GM18508 (cell line): ENCODE results near the gene RXRG.

Source experiments
- ATAC-seq: cut with Tn5 transposase; IDR thresholded peaks from one replicate; pipeline ENCODE4 v1.9.1; 2021; ENCODE audit warnings: moderate number of reproducible peaks; ENCODE audit not compliant: insufficient read depth, unreplicated experiment

RXRG gene

DNA sequence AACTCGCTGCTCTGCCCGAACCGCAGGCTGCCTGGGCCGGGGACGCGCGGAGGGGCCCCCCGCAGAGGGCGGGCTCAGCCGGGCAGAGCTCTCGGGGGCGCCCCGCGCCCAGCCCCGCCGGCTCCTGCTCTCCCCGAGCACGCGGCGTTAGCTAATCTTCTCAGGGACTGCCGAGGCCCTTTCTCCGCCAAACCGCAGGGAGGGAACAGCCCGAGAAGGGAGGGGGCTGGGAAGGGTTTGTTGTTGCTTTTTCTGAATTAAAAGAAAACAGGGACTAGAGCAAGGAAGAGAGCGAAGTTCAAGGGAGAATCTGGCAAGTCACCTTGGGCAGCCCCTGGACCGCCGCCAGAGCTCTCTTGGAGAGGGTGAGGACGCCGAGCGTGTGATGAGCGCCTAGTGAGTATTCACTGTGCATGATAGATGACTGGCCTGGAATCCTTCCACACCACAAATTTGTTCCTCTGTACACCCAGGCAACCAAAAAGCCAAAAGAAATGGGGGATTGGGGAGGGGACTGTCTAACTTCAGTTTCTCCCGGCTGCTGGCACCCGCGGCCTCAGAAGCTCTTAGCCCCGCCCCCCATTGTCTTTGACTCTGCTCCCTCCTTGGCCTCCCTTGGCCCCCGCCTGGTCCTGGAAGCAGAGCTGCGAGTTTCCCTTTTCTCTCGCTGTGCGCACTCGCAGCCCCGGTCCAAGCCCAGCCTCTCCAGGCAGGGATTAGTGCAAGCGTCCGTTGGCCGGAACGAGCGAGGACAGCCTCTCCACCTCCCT lies 68.7 kb downstream of the RXRG start:
- no peak for ATAC-seq

DNA sequence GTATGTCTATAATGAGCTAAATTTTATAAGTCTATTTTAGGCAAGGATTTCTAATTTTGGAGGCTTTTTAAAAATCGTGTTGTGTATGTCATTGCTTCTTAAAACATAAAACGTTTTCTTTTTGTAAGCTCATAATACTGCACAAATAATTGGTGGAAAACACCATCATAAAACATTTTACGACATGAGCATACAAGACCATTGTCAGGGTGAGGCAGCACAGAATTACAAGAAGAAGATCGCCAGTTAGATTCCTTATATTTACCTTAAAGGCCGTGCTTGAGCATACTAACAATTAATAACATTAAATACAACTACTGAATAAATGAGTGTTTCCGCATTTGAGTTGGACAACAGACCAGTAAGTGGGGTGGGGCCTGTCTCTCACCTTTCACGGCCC lies 69.3 kb downstream of the RXRG start:
- ATAC-seq = no peak

DNA sequence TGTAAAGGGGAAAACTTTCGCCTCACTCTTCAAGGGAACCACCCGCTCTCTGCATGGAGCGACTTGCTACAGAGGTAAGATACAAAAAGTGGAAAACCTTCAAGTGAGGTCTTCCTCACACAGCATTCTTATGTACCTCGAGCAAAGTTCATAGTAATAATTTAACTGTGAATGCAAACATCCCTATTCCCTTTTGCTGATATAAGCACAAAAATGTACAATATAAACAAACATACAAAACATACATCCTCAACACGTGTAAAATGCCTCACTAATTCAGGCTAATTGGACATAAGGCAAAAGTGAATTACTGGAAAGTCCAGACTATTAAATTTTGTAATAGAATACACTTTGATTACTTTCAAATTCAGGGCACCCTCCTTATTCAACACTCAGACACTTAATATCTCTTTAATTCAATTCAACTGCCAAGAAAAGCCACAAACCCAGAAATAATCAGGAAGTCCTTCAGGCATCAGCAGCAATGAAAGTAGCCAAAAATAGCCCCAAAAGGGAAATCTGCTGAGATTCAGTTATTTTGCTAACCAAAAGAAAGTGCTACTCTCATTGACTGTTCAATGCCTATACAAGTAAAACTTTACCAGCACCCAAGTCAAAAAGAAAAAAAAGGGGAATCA lies 73.2 kb downstream of the RXRG start:
- ATAC-seq = no peak

DNA sequence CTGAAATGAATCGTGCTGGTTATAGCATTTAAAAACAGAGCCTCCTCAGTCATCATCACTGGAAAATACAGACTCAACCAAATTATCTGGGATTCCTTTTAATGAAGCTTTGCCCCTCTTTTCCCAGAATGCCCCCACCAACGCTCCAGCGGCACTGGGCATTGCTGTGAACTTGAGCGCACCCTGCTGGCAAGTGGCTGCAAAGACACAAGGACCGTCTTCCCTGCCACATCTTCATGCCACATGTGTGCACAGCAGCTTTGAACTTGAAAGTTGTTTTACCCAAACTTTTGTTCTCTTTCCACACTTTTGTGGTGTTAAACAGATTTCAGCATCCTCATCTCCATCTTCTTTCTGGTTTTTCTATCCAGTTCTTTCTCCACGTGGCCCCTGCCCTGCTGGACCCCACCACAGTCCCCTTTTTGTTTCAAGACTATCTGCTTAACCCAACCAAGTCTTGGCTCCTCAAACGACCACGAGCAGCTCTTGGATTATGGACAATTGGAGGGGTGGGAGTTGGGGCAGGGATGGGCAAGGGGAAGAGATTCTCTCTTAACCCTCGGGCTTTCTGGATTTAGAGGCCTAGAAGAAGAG lies 75.6 kb downstream of the RXRG start:
- ATAC-seq = no peak

DNA sequence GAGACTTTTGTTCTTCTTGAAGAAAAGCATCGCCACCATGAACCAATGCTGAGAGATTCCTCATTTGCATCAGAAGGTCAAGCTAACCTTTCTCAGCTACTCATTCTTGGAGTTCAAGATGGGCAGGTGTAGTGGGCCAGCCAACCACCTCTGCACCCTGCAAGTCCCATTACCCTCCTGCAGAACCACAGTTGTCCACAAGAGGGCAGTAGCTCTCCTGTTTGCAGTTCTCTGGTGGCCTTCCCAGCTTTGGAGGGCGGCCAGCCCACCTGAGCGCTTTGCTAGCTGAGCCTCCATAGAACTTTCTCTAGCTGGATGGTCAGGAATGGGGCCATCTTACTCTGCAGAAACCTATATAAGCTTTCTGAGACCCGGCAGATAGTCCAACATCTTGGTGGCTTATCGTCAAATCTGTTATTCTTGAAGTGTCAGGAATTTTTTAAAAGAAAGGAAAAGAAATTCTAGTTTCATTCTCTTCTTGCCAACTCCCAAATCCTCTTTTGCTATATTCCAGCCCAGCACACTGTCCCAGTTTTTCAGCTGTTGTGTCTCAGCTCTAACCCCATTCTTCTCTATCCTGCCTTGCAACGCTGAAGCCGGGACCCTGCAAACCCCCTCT lies 77.4 kb downstream of the RXRG start:
- ATAC-seq = no peak

DNA sequence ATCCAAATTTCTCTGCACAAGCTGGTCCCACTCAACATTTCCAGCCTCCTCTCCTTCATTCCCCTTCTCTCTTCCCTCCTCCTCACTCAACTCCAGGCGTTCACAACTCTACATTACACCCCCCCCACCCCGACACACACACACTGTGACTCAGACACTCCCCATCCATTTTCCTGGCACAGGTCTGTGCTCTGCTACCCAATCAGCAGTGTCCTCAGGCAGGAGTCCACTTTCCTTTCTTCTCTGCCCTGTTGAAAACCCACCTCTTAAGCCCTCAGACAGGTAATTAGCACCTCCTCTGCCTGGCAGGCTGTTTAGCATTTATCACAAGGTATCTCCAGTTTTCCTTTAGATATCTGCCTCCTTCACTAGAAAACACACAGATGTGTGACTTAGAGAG lies 79.6 kb downstream of the RXRG start:
- no peak for ATAC-seq

DNA sequence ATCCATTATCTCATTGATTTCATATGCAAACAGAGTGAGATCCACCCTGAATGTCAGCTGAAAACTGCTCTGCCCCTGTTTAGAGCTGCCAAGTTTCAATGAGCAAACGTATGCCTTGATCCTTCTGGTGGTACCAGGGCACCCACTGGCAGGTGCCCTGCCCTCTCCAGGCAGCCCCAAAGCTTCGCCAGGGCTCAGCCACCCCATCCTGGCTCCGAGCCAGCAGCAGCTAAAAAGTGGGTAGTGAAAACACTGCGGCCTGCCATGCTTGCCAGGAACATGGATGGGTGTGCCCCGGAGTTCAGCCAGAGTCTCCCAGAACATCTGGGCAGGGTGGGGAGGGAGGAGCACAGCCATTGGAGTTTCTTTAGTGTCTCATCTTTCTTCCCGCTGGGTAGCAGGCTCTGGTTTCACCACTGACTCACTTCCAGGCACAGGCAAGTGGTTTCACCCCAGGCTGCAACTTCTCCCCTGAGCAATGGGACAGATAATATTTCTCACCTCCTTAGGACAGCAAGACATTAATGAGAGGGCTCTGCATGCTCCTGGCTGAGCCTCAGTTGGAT lies 80.3 kb downstream of the RXRG start:
- ATAC-seq = no peak

DNA sequence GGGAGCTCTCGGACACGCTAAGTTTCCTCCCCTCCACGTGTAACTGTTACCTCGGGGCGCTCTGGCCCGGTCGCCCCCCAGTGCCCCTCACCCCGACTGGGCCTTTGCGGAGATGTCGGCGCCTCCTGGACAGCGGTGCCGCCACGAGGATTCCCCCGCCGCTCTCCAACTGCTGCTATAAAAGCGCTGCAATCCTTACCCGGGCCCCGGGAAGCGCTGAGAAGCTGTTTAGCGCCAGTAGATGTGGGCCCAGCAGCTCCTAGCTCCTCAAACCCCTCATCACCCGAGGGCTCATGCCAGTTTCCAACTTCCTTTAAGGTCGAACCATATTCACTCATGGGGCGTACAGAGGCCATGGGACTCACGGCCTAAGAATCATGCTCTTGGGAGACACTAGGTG lies 88.0 kb downstream of the RXRG start:
- no peak for ATAC-seq

DNA sequence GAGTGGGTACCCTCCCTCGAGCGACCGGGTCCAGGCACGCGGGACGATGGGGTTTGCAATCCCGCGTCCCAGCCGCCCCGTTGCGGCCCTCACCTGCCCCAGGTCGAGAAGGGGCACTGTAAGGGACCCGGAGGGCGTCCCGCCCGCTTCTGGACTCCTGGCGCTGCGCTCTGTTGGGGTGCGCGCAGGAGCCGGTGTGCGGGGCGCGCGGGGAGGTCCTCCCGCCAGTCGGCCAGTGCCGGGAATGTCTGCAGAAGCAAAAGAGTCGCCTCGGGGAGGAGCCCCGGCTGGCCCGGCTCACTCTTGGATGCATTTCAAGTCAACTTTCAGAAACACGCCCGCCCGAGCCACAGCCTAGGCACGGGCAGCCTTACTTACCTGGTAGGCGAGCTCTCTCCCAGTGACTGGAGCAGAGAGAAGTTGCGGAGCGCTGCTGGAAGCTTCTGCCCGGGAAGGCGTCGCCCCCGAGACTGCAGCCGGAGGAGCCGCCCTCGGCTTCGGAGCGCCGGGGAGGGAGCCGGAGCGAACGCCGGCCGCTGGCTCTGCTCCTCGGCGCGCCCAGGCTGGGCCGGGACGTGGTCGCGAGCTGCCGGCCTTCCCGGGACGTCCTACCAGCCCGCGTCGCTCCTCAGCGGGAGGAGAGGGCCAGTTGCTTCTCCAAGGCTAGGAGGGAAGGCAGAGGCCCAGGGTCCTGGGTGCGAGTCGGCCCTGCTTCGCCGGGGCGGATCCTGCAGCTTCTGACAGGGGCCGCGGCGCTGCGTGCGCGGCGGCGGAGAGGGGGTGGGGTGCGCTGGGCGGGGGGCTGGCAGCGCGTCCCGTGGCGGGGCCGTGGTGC lies 88.7 kb downstream of the RXRG start, which contains the start of gene LMX1A:
Gene LMX1A (minus strand): TSS at position 739 of the 835 bp plus-strand sequence. CDS start 1,156 bp downstream, outside the sequence.
- no peak for ATAC-seq

DNA sequence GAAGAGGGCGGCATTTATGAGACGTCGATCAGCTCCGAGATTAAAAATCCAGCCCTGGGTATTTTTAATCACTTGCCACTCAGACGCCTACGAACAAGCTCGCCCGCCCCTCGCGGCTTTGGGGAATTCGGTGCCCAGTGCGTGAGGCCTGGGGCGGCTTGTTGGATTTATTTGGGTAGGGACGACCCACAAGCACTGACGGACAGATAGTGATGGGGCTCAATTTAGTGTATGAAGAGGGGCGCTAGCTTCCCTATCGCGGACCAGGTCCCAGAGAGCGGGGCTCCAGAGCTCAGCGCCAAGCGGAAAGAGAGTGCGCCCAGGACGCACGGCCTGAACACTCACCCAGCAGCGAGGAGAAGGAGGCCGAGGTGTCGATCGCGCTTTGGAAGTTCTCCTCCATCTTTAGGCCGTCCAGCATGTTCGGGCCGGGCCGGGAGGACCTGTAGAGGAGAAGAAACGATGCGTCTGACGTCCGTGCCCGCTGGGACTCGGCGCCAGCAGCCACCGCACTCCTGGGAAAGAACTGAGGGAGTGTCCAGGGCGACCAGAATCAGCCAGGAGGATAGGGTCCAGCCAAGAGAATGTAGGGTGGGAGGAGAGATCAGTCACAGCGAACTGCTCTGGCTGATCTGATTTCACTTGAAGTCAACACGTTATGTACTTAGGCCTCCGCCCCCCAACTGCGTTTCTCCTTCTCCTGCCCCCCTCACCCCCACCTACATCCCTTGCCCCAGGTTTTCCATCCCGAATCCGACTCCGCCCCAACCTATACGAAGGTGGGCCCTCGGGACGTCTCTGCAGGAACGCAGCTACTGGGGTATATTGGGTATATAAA lies 89.6 kb downstream of the RXRG start:
- ATAC-seq = no peak

DNA sequence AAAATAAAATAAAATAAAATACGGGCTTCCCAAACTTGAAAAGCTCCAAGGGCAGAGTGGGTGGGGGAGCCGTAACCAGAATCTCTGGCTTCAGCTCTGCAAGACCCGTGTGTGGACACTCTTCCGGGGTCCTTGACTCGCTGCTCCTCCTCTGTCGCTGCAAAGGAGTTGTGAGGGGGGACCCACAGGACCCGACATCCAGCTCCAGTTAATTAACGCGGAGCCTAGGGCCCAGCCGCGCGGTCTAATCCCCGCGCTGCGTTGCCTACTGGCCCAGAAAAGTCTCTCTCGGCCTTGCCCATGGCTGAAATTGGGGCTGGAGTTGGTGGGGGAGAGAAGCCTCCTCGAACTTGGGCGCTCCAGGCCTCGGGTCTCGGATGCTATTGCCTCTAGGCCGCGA lies 90.2 kb downstream of the RXRG start:
- no peak for ATAC-seq

DNA sequence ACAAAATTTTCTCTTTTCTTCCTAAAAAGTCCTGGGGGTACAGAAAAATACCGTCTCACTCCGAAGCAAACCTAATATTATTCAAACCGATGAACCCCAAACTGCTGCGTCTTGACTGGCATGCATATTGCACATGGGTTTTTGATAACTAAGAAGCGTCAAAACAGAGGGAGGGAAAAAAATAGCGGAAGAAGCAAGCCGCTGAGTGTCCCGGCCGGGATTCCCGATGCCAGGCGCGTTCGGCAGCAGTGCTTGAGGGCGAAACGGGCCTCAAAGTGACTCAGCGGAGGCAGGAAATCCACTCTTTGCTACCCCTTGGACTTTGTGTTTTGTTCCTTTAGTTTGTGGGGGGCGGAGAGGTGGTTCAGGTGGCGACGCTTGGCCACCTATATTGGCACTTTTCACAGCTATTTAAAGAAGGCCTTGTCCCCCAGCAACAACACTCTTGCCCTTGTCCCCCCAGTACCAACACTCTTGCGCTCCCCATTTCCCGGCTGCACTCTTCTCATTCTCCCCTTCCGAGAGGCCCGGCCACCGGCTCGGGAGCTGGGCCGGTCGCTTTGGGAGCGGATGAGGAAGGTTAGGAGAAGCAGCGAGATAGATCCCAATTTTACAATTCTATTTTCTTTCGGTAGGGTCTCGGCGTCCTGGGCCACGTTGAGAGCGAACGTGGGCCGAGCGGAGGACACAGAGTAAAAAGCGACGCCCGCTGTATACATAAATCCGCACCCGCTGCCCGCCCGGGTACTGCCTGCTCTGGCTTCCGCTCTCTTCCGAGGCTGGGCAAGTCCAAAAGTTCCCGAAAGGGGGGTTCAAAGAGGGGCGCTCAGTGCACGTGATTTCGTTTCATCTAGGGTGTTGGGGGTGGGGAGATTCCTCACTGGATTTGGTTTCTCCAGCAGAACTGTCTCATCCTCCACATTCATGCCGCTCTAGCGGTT lies 90.9 kb downstream of the RXRG start:
- no peak for ATAC-seq

DNA sequence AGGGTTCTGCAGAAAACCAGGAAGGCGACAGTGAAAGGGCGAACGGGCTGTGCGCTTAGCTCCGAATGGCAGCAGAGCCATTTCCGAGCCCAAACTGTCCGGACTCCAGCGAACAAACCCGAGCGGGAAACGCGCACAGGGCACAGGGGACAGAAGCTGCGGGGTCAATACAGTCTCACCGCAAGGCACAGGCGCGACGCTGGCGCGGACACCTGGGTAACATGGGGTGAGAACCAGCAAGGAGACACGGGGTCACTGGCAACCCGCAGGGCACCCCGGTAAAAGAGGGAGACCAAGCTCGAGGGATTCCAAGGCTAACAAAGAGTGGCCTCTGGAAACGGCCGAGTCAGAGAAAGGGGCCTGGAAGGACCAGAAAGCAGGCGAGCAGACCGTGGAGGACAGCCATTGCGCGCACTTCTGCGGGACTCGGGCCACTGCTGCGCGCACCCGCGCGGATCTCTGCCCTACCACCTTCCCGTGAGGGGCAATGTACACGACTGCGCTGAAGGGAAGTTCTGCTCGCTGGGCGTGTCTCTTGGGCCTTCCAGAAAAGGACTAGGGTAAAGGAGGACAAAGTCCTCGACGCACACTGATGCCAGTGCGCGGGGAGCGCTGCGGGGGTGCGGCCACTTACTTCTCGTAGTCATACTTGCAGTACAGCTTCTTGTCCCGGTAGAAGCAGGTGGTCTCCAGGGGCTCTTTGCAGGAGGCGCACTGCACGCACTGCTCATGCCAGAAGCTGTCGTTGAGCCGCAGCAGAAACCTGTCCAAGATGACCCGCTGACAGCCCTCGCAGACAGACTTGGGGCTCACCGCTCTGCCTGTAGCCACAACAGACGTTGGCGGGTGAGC lies 92.3 kb downstream of the RXRG start:
- no peak for ATAC-seq

DNA sequence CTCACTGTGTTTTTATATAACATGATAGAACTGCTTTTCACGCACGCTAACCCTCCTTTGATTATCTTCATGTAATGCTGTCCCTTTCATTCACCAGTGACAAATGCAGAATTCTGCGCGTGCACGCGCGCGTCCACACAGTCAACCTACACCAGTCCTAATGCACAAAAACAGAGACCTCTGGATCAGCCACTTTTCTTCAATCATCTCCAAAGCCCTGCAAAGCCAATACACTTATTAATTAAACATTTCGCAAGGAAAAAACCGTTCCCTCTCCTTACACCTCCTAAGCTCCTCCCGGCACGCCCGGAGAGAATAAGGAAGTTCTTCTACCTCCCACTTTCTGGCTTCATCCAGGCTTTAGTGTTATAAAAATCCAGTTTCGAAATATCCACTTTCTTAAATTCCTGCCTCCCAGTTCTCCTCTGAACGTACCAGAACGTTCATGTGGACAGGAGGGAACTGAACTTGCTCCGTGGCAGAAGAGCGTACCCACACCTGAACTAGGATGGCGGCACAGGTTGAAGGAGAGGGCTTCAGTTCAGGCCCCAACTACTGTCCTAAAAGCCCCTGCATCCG lies 93.0 kb downstream of the RXRG start:
- no peak for ATAC-seq
